Measurements from ENCODE around the gene KCNK6. TPM values are rescaled to one million over a fixed set of nuclear protein-coding genes. Genes with fewer than 3 reads are reported as not detected.

KCNK6 gene
- total RNA-seq, 2 donors from 2014 or later = 8.6 to 13.8 TPM

GRCh38 chr19:38280030-38280921, 39.4 kb upstream of the KCNK6 start:
- H3K27ac ChIP-seq = peak overlapping the region in 2 of 4 donors; percentile 46 to 81
- H3K27me3 ChIP-seq = no peaks in the 10 kb centered on the region
- H3K4me1 ChIP-seq = peaks cover 63% of the 10 kb centered on the region
- TF ChIP-seq POLR2A (IDR thresholded peaks at IDR 0.05) = no peak
- no peak for TF ChIP-seq CTCF (IDR thresholded peaks at IDR 0.05)
- H3K4me3 ChIP-seq = no peak overlapping the region
- no peak for DNase-seq
- 78 to 88% methylated on average over 11 to 17 of the region's 17 CpGs for WGBS, 2 donors
- no peaks in the 10 kb centered on the region for H3K36me3 ChIP-seq (replicated peaks in 1 of 2; ENCODE audit: insufficient read depth in 1 of 2, low read depth in 2 of 2)
- intact Hi-C loops (cut with DNase I) = no loop called here
- no peak for ATAC-seq
- no peaks in the 10 kb centered on the region for H3K9me3 ChIP-seq

- no peaks in the 10 kb centered on the region for H3K27me3 ChIP-seq
- H3K4me3 ChIP-seq = no peak overlapping the region
- DNase-seq = peak in 1 of 4 donors; percentile 43
- TF ChIP-seq CTCF (IDR thresholded peaks at IDR 0.05) (no peak), POLR2A (IDR thresholded peaks at IDR 0.05) (no peak)
- no peaks in the 10 kb centered on the region for H3K36me3 ChIP-seq (replicated peaks in 1 of 2; ENCODE audit: insufficient read depth in 1 of 2, low read depth in 2 of 2)
- ATAC-seq = no peak
- H3K4me1 ChIP-seq = peaks cover 58% of the 10 kb centered on the region
- H3K27ac ChIP-seq = peak overlapping the region in 1 of 4 donors; percentile 46
- H3K9me3 ChIP-seq = no peaks in the 10 kb centered on the region
- intact Hi-C loops (cut with DNase I) = no loop called here
- 38 to 42% methylated on average over 7 of the region's 7 CpGs for WGBS, 2 donors
Observed at GRCh38 chr19:38281811-38282566, 37.7 kb upstream of the KCNK6 start.

DNA sequence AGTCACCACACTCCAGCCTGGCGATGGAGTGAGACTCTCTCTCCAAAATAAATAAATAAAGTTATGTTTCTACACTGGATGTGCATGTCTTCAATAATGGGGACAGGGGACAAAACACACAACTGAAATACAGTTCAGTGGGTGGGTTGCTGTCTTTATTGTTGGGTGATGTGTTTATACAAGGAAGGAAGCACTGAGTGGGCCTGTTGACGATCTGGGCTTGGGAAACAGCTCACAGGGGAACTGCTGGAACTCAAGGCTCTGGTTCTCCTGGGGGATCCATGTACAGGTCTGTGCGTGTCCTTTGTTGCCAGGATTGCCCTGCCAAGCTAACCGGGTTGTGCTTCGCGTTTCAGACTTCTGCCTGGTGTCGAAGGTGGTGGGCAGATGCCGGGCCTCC, 36.4 kb upstream of the KCNK6 start:
- no peak for ATAC-seq
- H3K4me3 ChIP-seq = no peak overlapping the region
- no peak for DNase-seq
- 80 to 96% methylated on average over 8 of the region's 8 CpGs for WGBS, 2 donors
- H3K4me1 ChIP-seq = peaks cover 45% of the 10 kb centered on the region
- H3K9me3 ChIP-seq = no peaks in the 10 kb centered on the region
- intact Hi-C loops (cut with DNase I) = no loop called here
- TF ChIP-seq POLR2A (IDR thresholded peaks at IDR 0.05) (no peak), CTCF (IDR thresholded peaks at IDR 0.05) (no peak)
- no peaks in the 10 kb centered on the region for H3K36me3 ChIP-seq (replicated peaks in 1 of 2; ENCODE audit: insufficient read depth in 1 of 2, low read depth in 2 of 2)
- H3K27me3 ChIP-seq = no peaks in the 10 kb centered on the region
- H3K27ac ChIP-seq = peak overlapping the region in 1 of 4 donors; percentile 28

GRCh38 chr19:38284422-38284821, 35.2 kb upstream of the KCNK6 start:
- no peak for TF ChIP-seq POLR2A (IDR thresholded peaks at IDR 0.05)
- no peak for TF ChIP-seq CTCF (IDR thresholded peaks at IDR 0.05)
- H3K36me3 ChIP-seq (replicated peaks in 1 of 2; ENCODE audit: insufficient read depth in 1 of 2, low read depth in 2 of 2) = peaks cover 0 to 3% of the 10 kb centered on the region in 2 donors
- peak in 1 of 4 donors; percentile 41 for DNase-seq
- WGBS, 2 donors = 62 to 83% methylated on average over 7 of the region's 7 CpGs
- H3K4me3 ChIP-seq = no peak overlapping the region
- H3K9me3 ChIP-seq = no peaks in the 10 kb centered on the region
- no peak overlapping the region for H3K27ac ChIP-seq
- no peak for ATAC-seq
- H3K27me3 ChIP-seq = no peaks in the 10 kb centered on the region
- H3K4me1 ChIP-seq = peaks cover 38% of the 10 kb centered on the region
- intact Hi-C loops (cut with DNase I) = no loop called here

Measured in body of pancreas (tissue), 4 donors.